HG03135 (cell line): ENCODE measurements around the gene PPM1A.
"Not testable (repeated sequence)": the region's sequence is repeated elsewhere in the genome, so short reads cannot be mapped to it uniquely, and the experiment has no call there.

Experiments used
- ATAC-seq: cut with Tn5 transposase; IDR thresholded peaks from one replicate; pipeline ENCODE4 v1.9.1; 2021; ENCODE audit warnings: mild to moderate bottlenecking, moderate library complexity; ENCODE audit not compliant: unreplicated experiment

Gene PPM1A

GRCh38 chr14:60315196-60315990 is 66.4 kb downstream of the PPM1A start:
- no peak for ATAC-seq

GRCh38 chr14:60317609-60318008 is 68.6 kb downstream of the PPM1A start:
- ATAC-seq: no peak

- not testable (repeated sequence) for ATAC-seq
Observed at GRCh38 chr14:60320860-60321259, 71.8 kb downstream of the PPM1A start.

GRCh38 chr14:60323199-60323896 is 74.3 kb downstream of the PPM1A start:
- no peak for ATAC-seq

GRCh38 chr14:60324837-60325236 is 75.8 kb downstream of the PPM1A start:
- ATAC-seq: no peak

GRCh38 chr14:60326274-60326673 is 77.3 kb downstream of the PPM1A start:
- ATAC-seq: no peak

GRCh38 chr14:60327447-60328331 is 78.7 kb downstream of the PPM1A start:
- peak; percentile 47 for ATAC-seq

- no peak for ATAC-seq
Observed at GRCh38 chr14:60328583-60328982, 79.6 kb downstream of the PPM1A start.

- ATAC-seq: no peak
Observed at GRCh38 chr14:60329274-60329673, 80.3 kb downstream of the PPM1A start.

- ATAC-seq: peak; percentile 80
Observed at GRCh38 chr14:60331201-60332045, 82.4 kb downstream of the PPM1A start.

GRCh38 chr14:60332046-60332399 is 83.0 kb downstream of the PPM1A start:
- ATAC-seq: no peak

- no peak for ATAC-seq
Observed at GRCh38 chr14:60332869-60333268, 83.8 kb downstream of the PPM1A start.

GRCh38 chr14:60339571-60339970 is 90.5 kb downstream of the PPM1A start:
- ATAC-seq: no peak

- ATAC-seq: no peak
Observed at GRCh38 chr14:60343571-60344071, 94.6 kb downstream of the PPM1A start.

- no peak for ATAC-seq
Observed at GRCh38 chr14:60344751-60345150, 95.7 kb downstream of the PPM1A start.

- ATAC-seq: no peak
Observed at GRCh38 chr14:60346706-60347105, 97.7 kb downstream of the PPM1A start.

GRCh38 chr14:60348211-60348610 is 99.2 kb downstream of the PPM1A start:
- no peak for ATAC-seq
